ENCODE results near the gene TNFSF13B.
A peak's percentile ranks its signal among the peaks of the same experiment; 100 is the strongest.
"Not testable (repeated sequence)": the region's sequence is repeated elsewhere in the genome, so short reads cannot be mapped to it uniquely, and the experiment has no call there.

The TNFSF13B gene, protein sequence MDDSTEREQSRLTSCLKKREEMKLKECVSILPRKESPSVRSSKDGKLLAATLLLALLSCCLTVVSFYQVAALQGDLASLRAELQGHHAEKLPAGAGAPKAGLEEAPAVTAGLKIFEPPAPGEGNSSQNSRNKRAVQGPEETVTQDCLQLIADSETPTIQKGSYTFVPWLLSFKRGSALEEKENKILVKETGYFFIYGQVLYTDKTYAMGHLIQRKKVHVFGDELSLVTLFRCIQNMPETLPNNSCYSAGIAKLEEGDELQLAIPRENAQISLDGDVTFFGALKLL

DNA sequence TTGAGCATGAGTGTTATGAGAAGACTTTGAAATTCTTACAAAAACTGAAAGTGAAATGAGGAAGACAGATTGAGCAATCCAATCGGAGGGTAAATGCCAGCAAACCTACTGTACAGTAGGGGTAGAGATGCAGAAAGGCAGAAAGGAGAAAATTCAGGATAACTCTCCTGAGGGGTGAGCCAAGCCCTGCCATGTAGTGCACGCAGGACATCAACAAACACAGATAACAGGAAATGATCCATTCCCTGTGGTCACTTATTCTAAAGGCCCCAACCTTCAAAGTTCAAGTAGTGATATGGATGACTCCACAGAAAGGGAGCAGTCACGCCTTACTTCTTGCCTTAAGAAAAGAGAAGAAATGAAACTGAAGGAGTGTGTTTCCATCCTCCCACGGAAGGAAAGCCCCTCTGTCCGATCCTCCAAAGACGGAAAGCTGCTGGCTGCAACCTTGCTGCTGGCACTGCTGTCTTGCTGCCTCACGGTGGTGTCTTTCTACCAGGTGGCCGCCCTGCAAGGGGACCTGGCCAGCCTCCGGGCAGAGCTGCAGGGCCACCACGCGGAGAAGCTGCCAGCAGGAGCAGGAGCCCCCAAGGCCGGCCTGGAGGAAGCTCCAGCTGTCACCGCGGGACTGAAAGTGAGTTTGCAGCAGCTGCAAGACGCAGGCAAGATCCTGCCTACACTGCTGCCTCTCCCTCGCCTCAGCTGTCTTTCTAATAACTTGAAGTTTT is at the start of gene TNFSF13B:
TNFSF13B (plus strand) TSS at position 118 of the 728 bp plus-strand sequence; CDS start at position 296, 178 bp downstream.
- DNase-seq: no peak

DNA sequence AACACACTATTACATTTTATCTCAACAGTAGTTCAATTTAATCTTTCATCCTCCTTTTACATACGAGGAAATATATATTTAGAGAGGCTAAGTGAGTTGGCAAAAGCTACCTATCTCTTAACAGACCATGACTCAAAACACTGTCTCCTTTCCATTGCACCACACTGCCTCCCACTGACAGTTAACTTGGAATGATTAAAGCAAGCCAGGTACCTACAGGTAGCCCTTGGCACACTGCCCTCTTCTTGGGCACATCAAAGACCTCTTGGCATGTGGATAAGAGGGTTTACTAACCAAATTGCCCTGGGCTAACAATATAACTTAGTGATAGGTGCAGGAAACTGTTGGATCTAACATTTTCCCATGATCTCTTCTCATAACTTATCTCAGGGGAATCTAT is 49.5 kb upstream of the TNFSF13B start:
- no peak for DNase-seq

DNA sequence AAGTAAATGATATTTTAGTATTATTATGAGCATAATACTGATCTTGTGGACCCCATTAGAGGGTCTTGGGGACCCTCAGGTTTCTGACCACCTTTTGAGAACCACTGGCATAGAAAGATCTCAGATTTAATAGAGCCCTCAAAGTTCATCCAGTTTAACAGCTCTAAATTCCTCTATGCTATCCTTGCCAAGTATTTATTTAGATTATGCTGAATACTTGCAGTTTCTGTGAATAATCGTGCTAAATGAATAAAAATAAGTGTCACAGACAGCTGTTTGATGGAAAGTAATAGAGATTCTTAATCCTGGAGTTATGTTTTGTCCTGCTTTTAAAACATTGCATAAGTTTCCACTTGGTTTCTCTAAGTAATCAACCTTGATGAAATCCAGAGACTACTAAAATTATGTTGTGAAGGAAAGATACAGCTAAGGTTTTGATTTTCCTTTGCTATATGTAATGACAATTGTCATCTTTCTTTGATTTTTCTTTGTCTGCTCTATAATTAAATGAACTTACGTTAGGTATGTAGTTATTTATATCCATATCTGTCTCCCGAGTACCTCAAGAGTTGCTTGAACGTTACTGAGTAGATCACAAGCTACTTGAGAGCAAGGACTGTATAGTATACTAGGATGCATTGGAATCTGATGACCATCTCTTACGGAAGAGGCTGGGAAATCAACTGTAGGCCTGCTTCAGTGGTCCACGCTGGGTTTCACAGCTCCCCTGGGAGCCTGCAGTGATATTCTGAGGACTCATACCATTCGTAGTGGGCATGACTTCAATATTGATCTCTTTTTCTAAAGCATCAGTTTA is 45.6 kb upstream of the TNFSF13B start:
- no peak for DNase-seq

DNA sequence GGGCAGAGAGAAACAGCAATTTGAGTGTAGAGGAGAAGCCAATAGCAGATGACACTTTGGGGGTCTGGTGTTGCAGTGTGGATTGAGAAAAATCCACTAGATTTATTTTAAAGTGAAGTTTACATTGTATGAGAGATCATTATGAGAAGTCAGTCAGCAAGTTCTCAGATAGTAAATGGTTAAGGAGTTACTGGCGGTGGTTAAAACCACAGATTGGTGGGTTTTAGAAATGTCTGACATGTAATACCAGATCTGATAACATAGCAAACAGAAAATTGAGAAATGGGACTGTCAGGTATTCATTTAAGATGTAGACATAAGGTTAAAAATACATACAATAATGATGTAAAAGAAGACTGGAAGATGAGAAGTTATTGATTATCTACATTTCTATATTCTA is 44.1 kb upstream of the TNFSF13B start:
- DNase-seq: no peak

DNA sequence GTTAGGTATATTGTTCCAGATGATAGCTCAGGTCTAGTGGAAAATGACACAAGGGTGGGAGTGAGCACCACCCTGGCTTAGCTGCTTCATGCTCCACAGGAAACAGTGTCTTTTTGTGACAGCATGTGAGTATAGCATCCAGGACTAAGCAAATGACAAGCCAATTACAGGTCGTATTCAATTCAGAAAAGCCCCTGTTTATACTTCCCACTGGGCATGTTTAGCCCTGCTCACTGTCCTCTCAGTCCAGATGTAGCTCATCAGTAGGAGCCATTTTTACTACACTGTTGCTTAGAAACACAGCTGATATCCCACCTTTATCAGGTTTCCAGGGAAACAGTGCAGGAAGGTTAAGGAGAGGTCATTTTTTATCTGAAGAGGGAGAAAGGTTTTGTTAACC is 43.3 kb upstream of the TNFSF13B start:
- DNase-seq: peak; percentile 2

DNA sequence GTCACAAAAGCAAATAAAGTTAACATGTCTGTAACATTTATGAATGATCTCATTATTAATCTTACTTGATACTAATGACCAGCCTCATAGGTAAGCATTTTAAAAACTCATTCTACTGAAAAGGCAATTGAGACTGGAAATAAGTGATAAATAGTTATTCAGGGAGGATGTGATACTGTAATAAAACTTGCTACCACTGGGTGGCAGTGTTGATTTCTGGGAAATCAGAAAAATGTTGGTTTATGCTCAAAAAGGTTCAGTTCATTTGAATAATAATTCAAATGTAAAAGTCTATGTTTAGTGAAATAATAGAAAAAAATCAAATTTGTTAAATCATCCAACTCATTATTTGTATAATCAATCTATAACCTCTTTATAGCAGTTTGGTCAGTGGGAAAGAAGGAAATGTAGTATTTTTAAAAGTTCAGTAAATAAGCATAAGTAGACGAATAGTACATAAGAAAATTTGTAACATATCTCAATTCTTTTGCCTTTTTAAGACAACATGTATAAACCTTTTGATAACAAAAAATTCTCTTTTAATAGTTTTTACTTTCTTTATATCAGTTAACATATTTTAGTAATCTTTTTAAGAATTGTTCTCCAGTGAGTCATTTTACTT is 41.8 kb upstream of the TNFSF13B start:
- peak; percentile 8 for DNase-seq

DNA sequence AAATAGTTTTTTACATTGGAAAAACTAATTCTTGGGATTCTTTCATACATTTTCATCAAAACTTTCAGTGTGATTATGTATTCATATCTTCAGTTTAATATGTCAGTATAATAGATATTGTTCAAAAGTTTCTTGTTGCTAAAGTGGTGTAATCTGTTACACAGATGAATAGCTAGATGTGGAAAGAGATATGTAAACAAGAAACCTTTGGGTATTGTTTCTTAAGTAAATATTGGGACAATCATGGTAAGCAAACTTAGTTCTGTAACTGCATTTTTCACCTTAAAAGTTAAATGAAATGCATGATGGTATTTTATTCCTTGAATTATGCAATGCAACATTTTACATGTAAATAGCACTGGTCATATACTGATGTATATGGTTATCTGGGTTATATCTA is 39.1 kb upstream of the TNFSF13B start:
- DNase-seq: no peak

DNA sequence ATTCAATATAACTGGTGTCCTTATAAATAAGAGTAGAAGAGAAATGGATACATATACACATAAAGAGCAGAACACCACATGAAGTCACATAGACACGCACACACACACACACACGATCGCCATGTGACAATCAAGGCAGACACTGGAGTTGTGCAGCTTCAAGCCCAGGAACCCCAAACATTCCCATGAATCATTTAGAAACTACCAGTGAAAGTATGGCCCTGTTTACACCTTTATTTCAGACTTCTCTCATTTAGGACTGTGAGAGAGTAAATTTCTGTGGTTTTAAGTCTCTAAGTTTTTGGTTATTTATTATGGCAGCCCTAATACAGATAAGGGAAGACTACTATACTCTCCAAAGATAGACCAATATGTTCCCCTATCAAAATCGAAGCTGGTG is 20.4 kb upstream of the TNFSF13B start:
- DNase-seq: no peak

DNA sequence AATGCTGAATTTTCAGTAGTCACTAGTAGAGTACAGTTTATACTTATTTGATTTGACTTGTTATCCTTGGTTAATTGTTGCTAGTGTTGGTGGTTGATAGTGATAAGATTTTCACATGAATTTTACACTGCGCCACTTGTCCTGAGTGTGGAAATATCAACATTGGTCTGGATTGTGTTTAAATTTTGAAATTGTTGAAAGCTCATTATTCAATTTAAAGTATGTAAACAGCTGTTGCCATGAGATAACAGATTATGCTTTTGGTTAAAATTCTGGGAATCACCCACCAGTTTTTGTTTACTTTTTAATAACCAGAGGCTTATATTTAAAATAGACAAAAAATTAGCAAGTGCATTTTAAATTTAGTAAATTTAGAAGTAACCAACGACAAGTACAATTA is 12.3 kb upstream of the TNFSF13B start:
- no peak for DNase-seq

DNA sequence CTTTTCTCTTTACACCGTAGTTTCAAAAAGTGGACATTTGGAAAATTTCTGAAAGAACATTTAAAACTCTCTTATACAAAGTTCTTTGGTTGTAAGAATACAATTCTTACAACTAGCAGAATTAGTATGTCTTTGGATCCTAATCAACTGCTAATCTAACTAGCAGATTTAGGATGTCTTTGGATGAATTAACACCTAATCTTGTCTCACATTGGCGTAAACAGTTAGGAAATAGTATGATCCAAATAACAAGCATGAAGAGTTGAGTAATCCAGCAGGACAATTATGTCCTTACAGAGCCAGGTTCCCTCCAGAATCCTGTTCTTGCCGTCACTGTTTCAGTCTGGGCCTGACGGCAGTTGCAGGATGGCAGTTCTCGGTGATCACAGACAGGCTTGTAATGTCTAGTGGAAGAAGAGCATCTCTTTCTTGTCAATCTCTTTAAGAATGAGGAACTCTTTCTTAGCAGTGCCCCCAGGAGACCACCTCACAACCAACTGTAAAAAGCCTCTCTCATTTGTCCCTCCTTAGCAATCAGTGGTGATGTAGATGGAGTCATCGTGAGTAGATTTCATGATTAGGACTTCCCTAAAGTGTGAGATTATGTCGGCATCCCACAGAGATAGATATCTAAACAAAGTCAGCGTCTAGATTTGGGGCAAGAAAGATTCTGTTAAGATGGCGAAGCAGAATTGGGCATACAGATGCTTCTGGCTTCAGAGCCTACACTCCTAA is 5.7 kb upstream of the TNFSF13B start:
- no peak for DNase-seq

DNA sequence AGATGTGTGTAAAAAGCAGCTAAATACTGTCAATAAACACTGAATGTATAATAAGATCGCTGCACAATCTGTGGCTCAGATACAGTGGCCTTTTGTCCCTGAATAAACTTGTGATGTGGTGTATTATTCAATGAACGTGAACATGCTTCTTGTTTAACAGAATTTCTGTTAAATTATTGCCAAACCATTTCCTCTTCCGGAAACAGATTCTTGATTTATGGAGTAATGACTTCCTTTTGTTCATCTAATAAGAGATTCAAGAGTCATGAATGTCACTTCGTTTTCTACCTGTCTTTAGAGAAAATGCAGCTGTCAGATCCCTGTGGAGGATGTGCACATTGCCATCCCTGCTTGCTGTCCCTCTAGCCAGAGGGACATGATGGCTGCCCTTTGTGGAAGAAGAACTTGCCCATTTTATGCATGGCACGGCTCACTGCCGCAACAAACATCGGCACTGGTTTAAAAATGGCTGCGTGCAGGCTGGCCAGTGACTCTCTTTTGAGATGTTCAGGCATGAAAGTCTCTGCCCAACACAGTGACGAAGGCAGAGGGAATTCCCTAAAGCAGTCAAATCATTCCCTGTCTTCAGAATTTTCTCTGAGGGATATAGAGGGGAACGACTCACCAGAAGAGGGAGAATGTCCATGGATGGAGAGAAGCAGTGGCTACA is 3.1 kb upstream of the TNFSF13B start:
- DNase-seq: no peak

DNA sequence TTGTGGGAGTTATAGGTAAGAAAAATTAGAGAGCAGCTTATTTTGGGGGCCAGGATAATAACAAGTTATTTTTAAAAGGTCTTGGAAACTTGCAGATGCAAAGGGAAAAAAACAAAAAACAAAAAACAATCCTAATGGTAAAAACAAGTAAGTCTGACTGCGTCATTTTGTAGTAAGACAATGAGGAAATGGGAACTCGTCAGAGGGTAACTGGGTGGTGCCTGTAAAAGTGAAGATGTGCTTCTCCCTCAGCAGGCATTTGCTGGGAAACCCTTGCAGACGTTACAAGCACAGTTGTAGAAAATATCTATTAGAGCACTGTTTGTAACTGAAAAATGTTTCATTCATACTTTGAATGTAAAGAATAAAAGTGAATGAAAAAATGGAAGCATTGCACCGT is 2.2 kb upstream of the TNFSF13B start:
- no peak for DNase-seq

DNA sequence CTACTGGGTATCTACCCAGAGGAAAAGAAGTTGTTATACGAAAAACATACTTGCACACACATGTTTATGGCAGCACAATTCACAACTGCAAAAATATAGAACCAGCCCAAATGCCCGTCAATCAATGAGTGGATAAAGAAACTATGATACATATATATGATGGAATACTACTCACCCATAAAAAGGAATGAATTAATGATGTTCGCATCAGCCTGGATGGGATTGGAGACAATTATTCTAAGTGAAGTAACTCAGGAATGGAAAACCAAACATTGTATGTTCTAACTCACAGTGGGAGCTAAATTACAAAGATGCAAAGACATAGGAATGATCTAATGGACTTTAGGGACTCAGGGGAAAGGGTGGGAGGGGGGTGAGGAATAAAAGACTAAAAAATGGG is 1.7 kb upstream of the TNFSF13B start:
- DNase-seq: not testable (repeated sequence)

DNA sequence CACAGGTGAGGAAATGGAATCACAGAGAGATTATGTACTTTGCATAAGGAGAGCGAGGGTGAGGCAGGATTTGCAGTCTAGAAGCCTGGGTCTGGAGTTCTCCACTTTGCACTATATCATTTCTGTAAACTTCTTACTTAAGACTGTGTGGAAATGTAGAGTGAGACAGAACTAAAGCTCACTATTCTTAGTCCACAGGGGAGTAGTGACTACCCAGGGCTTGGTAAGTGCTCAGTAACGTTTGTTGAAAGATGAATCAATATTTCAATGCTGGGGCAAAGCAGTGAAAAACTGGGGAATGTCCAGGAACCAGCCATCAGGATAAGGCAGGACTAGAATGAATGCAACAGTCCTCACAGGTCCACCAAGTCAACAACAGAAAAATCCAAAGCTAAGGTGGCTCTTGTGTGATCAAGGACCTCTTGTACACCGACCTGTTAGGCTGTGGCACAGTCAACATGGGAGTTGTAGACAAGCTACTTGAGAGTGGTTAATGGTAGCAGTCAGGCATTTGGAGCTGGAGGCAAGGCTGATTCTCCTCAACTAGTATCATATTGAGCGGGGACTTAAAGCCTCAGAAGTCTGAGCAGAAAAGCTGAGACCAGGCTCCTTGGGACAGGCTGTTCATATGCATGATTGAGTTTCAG is 929 bp upstream of the TNFSF13B start:
- DNase-seq: no peak

DNA sequence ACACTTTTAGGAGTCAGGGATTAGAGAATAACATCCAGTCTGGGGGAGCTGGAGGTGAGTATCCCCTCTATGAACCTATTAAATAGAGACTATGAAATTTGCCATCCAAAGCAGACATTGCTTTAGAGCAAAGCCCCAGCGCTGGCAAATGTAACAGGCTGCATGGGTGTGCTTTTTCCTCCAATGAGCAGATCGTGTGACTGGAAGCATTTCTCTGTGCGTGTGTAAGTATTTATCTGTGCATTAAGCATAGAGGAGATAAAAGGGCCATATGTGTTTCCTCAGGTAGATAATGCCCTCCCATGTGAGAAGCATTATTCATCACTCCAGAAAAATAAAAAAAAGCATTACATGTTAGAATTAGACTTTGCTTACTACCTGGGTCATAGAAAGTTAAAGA is 924 bp downstream of the TNFSF13B start:
- DNase-seq: no peak

DNA sequence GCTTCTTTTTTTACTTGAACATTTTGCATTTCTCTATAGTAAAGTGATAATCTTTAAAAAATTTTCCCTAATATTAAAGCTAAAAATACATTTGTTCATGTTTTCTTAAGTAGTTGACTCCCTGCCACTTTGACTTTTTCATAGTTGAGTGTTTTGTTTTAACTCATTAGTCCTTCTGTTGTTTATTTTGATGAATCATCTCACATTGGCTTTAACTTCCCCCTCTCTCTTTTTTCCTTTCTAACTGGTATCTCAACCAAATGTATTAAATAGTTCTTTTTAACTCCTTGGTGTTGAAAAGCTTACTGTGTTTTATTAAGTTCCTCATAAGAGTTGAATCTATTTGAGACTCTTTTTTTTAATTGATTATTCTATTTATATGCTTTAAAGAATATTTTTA is 2.8 kb downstream of the TNFSF13B start:
- no peak for DNase-seq

DNA sequence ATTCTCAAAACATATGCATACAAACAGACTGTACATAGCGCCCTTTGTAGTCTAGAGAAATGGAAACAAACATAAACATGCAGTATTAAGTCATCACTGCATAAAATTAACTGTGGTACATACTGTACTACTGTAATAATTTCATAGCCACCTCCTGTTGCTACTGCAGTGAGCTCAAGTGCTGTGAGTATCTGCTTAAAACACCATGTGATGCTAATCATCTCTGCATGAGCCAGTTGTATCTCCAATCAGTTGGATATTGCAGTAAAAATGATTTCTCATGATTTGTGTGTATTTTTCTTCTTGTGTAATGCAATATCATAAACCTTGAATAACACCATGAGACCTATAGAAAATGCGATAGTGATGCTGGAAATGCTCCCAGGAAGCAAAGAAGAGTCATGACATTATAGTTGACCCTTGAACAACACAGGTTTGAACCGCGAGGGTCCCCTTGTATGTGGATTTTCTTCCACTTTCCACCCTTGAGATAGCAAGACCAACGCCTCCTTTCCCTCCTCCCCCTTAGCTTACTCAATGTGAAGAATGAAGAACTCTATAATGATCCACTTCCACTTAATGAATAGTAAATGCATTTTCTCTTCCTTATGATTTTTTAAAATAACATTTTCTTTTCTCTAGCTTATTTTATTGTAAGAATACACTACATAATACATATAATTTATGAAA is 4.1 kb downstream of the TNFSF13B start:
- DNase-seq: no peak

DNA sequence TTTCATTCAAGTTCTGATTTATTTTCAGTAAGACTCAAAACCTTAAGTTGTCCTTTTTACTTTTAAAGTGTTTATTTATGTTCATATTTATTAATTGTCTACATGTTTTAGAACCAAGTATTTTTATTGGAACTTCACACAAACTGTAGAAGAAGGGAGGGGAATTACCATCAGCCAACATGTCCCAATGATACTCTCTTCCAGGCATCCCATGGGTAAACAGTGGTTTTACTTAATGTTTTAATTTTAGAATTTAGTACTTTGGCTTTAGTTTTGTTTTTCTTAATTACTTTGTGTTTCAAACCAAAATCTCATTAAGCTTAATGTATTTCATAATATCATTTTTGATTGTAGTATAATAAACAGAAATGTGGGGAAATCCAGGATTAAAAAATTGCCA is 5.2 kb downstream of the TNFSF13B start:
- no peak for DNase-seq

DNA sequence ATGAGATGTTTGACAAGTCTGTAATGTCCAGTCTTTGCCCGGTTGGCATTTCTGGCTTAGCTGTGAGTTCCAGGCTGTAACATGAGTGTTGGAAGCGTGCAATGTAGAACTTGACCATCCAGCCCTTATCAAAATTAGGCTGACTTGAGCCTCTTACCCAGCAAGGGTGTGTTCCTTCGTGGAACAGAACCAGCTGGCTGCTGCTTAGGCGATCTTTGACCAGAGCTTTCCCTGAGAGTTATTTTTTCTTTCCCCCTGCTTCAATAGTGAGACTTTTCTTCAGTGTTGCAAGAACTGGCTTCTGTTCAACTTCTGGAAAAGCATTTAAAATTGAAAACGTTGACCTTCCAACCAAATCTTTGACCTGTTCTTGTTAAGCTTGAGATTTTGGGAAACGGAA is 6.5 kb downstream of the TNFSF13B start:
- DNase-seq: no peak

DNA sequence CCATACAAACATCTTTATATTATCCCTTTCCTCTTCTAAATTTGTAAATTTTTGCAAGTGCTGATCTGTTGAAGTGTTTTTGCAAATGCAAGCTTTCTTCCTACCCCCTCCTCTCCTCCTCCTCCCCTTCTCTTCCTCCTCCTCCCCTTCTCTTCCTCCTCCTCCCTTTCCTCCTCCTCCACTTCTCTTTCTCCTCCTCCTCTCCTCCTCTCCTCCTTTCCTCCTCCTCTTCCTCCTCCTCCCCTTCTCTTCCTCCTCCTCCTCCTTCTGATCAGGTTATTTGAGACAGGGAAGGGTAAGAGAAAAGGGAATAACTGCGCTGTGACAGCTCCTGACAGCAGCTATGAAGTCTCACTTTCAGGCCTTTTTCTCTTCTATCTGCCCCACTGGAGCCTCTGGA is 8.9 kb downstream of the TNFSF13B start:
- no peak for DNase-seq

DNA sequence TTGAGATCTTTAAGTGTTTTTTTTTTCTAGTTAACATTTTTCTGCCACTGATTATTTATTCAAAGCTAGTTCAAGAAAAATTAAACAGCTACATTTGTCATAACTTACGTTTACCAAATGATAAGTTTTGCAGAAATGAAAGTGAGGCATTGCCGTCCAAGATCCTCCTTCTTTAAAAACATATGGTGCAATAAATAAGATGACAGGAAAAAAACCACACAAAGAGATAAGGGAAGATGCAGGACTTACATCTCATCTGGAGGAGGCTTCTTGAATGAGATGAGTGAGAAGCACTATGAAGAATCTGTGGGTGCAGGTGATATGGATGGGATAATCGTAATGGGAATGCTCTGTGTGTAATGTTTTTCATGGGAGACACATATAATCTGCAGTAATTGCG is 12.4 kb downstream of the TNFSF13B start:
- DNase-seq: no peak

Data from NCI-H345 (cell line).